Esophagus muscularis mucosa (tissue), 4 donors: ENCODE data around the gene SRRM3. TPM values are rescaled to one million over a fixed set of nuclear protein-coding genes. Genes with fewer than 3 reads are reported as not detected.
"Not testable (repeated sequence)": the region's sequence is repeated elsewhere in the genome, so short reads cannot be mapped to it uniquely, and the experiment has no call there.

Experiments
- DNase-seq: peaks from one replicate; pipeline ENCODE4 v3.0.0-alpha.2; 2017; ENCODE audit errors: extremely low spot score
- H3K27ac ChIP-seq, 4 donors: fragments of 200-600 bp; sonication (generic); replicated peaks in 1 of 4; 1 replicate in 3 of 4; 2 replicates in 1 of 4; pipeline ENCODE4 v1.5.1; 2016 to 2019; ENCODE audit warnings: mild to moderate bottlenecking in 1 of 4
- H3K27me3 ChIP-seq, 4 donors: fragments of 200-600 bp; sonication (generic); one replicate each; pipeline versions ENCODE4 v1.5.1 to v1.6.0; 2016 to 2019
- H3K36me3 ChIP-seq, 4 donors: fragments of 200-600 bp; sonication (generic); one replicate each; pipeline ENCODE4 v1.5.1; 2016 to 2019
- H3K4me1 ChIP-seq, 4 donors: fragments of 200-600 bp; sonication (generic); one replicate each; pipeline ENCODE4 v1.5.1; 2016 to 2019
- H3K4me3 ChIP-seq, 4 donors: fragments of 200-600 bp; sonication (generic); 1 replicate in 2 of 4; 2 replicates in 2 of 4; pipeline ENCODE4 v1.5.1; 2016 to 2019; ENCODE audit warnings: mild to moderate bottlenecking in 4 of 4, moderate library complexity in 1 of 4
- H3K9me3 ChIP-seq, 4 donors: fragments of 200-600 bp; sonication (generic); 1 replicate in 3 of 4; 2 replicates in 1 of 4; pipeline ENCODE4 v1.5.1; 2016 to 2019
- EP300 ChIP-seq: sonication (generic); formaldehyde crosslinking; IDR thresholded peaks from one replicate; pipeline ENCODE4 v1.6.1; 2017; ENCODE audit warnings: antibody characterized with exemption
- POLR2A ChIP-seq: fragments of 450-650 bp; IDR thresholded peaks from one replicate; pipeline ENCODE4 v1.6.1; 2017; ENCODE audit warnings: antibody characterized with exemption, moderate library complexity, mild to moderate bottlenecking, low read depth
- POLR2AphosphoS5 ChIP-seq, 2 donors: sonication (generic); formaldehyde crosslinking; IDR thresholded peaks; one replicate each; pipeline ENCODE4 v1.6.1; 2017; ENCODE audit warnings: antibody characterized with exemption in 2 of 2
- WGBS: methylation state at CpG from one replicate; pipeline ENCODE4 v1.1.5; 2018; 5-methylcytosine and 5-hydroxymethylcytosine counted together
- intact Hi-C: fragments of 100-400 bp; cut with DNase I; formaldehyde crosslinking; loops from one replicate; pipeline ENCODE4 v1.15.1; 2023
- total RNA-seq, 4 donors: library from RNA; depleted of rRNA; stranded (reverse); fragments of >200 nt; gene quantifications; one replicate each; pipeline versions ENCODE4 v1.1.0 to v1.2.1, GENCODE V29; 2016
- TF ChIP-seq, protein P1 (sequence below), 3 experiments: fragments of 200-600 bp in 2 of 3; fragments of 450-650 bp in 1 of 3; sonication (generic) in 2 of 3; IDR thresholded peaks; one replicate each; pipeline ENCODE4 v1.5.1; 2017 to 2019; ENCODE audit warnings: antibody characterized with exemption in 3 of 3, mild to moderate bottlenecking in 2 of 3, moderate library complexity in 1 of 3

The SRRM3 gene
- total RNA-seq, 4 donors from 2014 or later = 2.1 to 4.9 (median 2.7) TPM

DNA sequence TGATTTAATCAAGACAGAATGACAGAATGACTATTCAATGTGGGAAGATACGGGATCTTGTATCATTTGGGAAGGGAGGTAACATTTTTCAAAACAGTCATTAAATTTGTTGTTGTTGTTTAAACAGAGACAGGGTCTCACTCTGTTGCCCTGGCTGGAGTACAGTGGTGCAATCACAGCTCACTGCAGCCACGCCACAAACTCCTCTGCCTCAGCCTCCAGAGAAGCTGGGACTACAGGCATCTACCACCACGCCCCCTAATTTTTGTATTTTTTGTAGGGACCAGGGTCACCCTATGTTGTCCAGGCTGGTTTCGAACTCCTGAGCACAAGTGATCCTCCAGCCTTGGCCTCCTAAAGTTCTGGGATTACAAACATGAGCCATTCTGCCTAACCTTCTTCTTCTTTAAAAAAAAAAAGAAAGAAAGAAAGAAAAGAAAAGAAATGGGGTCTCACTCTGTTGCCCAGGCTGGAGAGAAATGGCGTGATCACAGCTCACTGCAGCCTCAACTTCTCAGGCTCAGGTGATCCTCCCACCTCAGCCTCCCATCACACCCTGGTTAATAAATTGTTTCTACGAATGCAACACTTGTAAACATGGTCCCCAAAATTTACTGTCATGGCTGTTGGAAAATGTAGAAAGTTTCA is 132.7 kb downstream of the SRRM3 start:
- peak overlapping the region in 2 of 4 donors; percentile 54 to 66 for H3K27ac ChIP-seq
- WGBS = 91% methylated on average over 6 of the region's 6 CpGs
- no peaks in the 10 kb centered on the region for H3K27me3 ChIP-seq
- intact Hi-C loops = no loop called here
- peaks cover 3 to 11% (median 6%) of the 10 kb centered on the region in 4 donors for H3K36me3 ChIP-seq
- peaks cover 66 to 90% (median 80%) of the 10 kb centered on the region in 4 donors for H3K4me1 ChIP-seq
- no peak overlapping the region for H3K4me3 ChIP-seq
- no peak for DNase-seq
- no peaks in the 10 kb centered on the region for H3K9me3 ChIP-seq
- TF ChIP-seq POLR2A (no peak), EP300 (no peak), POLR2AphosphoS5 (IDR thresholded peaks at IDR 0.05) (no peak)
- TF ChIP-seq, protein P1, sequence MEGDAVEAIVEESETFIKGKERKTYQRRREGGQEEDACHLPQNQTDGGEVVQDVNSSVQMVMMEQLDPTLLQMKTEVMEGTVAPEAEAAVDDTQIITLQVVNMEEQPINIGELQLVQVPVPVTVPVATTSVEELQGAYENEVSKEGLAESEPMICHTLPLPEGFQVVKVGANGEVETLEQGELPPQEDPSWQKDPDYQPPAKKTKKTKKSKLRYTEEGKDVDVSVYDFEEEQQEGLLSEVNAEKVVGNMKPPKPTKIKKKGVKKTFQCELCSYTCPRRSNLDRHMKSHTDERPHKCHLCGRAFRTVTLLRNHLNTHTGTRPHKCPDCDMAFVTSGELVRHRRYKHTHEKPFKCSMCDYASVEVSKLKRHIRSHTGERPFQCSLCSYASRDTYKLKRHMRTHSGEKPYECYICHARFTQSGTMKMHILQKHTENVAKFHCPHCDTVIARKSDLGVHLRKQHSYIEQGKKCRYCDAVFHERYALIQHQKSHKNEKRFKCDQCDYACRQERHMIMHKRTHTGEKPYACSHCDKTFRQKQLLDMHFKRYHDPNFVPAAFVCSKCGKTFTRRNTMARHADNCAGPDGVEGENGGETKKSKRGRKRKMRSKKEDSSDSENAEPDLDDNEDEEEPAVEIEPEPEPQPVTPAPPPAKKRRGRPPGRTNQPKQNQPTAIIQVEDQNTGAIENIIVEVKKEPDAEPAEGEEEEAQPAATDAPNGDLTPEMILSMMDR (IDR thresholded peaks at IDR 0.05) = no peak

DNA sequence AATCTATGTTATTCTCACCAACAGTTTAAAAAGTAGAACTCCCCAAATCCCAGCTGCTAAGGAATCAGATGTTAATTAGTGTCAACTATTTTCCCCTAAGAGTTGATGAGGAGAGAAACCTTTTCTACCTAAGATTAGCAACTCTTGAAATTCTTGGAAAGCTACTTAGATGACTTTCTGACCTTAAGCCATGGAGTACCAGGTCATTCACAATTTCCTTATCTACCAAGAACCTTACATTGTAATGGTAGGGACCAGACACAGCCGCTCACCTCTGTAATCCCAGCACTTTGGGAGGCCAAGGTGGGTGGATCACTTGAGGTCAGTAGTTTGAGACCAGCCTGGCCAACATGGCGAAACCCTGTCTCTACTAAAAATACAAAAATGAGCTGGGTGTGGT is 133.7 kb downstream of the SRRM3 start:
- H3K36me3 ChIP-seq, intact Hi-C loops, H3K9me3 ChIP-seq, H3K27me3 ChIP-seq, H3K4me3 ChIP-seq, DNase-seq, H3K27ac ChIP-seq: not testable (repeated sequence)
- no CpG with 5 or more reads among the region's 2 CpGs for WGBS
- H3K4me1 ChIP-seq = peaks cover 64 to 92% (median 83%) of the 10 kb centered on the region in 4 donors

DNA sequence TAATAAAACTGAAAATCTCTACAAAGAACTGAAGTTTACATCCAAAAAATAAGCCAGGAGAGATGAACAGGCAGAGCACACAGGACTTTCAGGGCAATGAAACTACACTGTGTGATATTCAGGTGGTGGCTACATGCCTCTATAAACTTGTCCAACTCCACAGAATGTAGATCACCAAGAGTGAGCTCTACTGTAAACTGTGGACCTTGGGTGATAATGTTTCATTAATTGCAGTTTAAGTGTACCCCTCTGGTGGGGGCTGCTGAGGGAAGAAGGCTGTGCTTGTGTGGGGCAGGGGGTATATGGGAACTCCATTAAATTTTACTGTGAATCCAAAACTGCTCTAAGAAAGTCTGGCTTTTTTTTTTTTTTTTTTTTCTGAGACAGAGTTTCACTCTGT is 134.4 kb downstream of the SRRM3 start:
- H3K4me3 ChIP-seq = no peak overlapping the region
- DNase-seq = no peak
- no peaks in the 10 kb centered on the region for H3K27me3 ChIP-seq
- no peaks in the 10 kb centered on the region for H3K9me3 ChIP-seq
- H3K36me3 ChIP-seq = no peaks in the 10 kb centered on the region
- no peak overlapping the region for H3K27ac ChIP-seq
- TF ChIP-seq EP300 (no peak), POLR2AphosphoS5 (IDR thresholded peaks at IDR 0.05) (no peak), POLR2A (no peak)
- TF ChIP-seq, protein P1 (IDR thresholded peaks at IDR 0.05) = no peak
- intact Hi-C loops = no loop called here
- H3K4me1 ChIP-seq = peaks cover 64 to 92% (median 83%) of the 10 kb centered on the region in 4 donors

Other genes with a start within 250 kb of the SRRM3 start
- 10 to 100 TPM; 23.2 to 37.8 (median 31.2) TPM for gene TMEM120A, start 207.3 kb upstream of the SRRM3 start, total RNA-seq
- gene STYXL1, start 153.9 kb upstream of the SRRM3 start, total RNA-seq = 10 to 100 TPM; 13.9 to 20.0 (median 17.9) TPM
- gene MDH2, start 153.8 kb upstream of the SRRM3 start, total RNA-seq = 100 to 1,000 TPM in 2 of 4 donors, 10 to 100 TPM in 2; 91.3 to 181 (median 105) TPM
- gene HSPB1, start 100.8 kb downstream of the SRRM3 start, total RNA-seq = 1,000 to 10,000 TPM in 3 of 4 donors, 100 to 1,000 TPM in 1; 927 to 2,513 (median 1,694) TPM
- 10 to 100 TPM; 55.7 to 91.6 (median 73.7) TPM for gene YWHAG, start 157.1 kb downstream of the SRRM3 start, total RNA-seq
- under 1 TPM in 3 of 4 donors, not detected in 1; 0.39 to 0.66 (median 0.46) TPM for gene SSC4D, start 207.8 kb downstream of the SRRM3 start, total RNA-seq
- 1 to 10 TPM in 1 of 4 donors, under 1 TPM in 1, not detected in 2; 0.46 to 1.0 TPM for gene ZP3, start 223.1 kb downstream of the SRRM3 start, total RNA-seq